Measurements from ENCODE around the gene ANKS6. TPM values are rescaled to one million over a fixed set of nuclear protein-coding genes. Genes with fewer than 3 reads are reported as not detected.

The ANKS6 gene
- total RNA-seq, 2 experiments from 2014 or later: 11.8 to 12.2 TPM

GRCh38 chr9:98738741-98739140, 57.6 kb downstream of the ANKS6 start:
- intact Hi-C loops (cut with DNase I, micrococcal nuclease): no loop called here
- Mint-ChIP-seq H3K36me3 (ENCODE audit: low read depth) (peaks cover 86% of the 10 kb centered on the region), H3K4me1 (ENCODE audit: low read depth) (no peaks in the 10 kb centered on the region), H3K27ac (no peak overlapping the region), H3K4me3 (no peak overlapping the region), H3K9me3 (peaks cover 7% of the 10 kb centered on the region), H3K27me3 (no peaks in the 10 kb centered on the region)
- no peak for TF ChIP-seq CTCF (IDR thresholded peaks at IDR 0.05)
- no peak overlapping the region for H3K4me3 ChIP-seq (ENCODE audit: low read length)
- H3K36me3 ChIP-seq (ENCODE audit: insufficient read depth, low read length): peaks cover 24% of the 10 kb centered on the region
- peaks cover 0 to 3% of the 10 kb centered on the region in 2 experiments for H3K9me3 ChIP-seq (ENCODE audit: control insufficient read depth in 1 of 2, insufficient read depth in 1 of 2, low read length in 2 of 2)
- no peak for DNase-seq
- ChIA-PET POLR2A (no interaction called here), CTCF (no interaction called here)
- H3K4me1 ChIP-seq (ENCODE audit: insufficient read depth, low read length): no peaks in the 10 kb centered on the region
- H3K27ac ChIP-seq (ENCODE audit: low read depth in 1 of 2, low read length in 2 of 2): no peak overlapping the region
- ATAC-seq (ENCODE audit: poor library complexity): no peak
- H3K27me3 ChIP-seq (ENCODE audit: control insufficient read depth in 1 of 2, insufficient read depth in 2 of 2, low read length in 2 of 2): no peaks in the 10 kb centered on the region

- no peak overlapping the region for H3K27ac Mint-ChIP-seq
- no peak for TF ChIP-seq CTCF (IDR thresholded peaks at IDR 0.05)
- ChIA-PET POLR2A (no interaction called here), CTCF (no interaction called here)
- no peaks in the 10 kb centered on the region for H3K27me3 Mint-ChIP-seq
- no peak for ATAC-seq (ENCODE audit: poor library complexity)
- peaks cover 22% of the 10 kb centered on the region for H3K36me3 ChIP-seq (ENCODE audit: insufficient read depth, low read length)
- intact Hi-C loops (cut with DNase I, micrococcal nuclease): no loop called here
- no peaks in the 10 kb centered on the region for H3K4me1 ChIP-seq (ENCODE audit: insufficient read depth, low read length)
- peaks cover 7% of the 10 kb centered on the region for H3K9me3 Mint-ChIP-seq
- H3K27ac ChIP-seq (ENCODE audit: low read depth in 1 of 2, low read length in 2 of 2): no peak overlapping the region
- DNase-seq: no peak
- peaks cover 68% of the 10 kb centered on the region for H3K36me3 Mint-ChIP-seq (ENCODE audit: low read depth)
- no peaks in the 10 kb centered on the region for H3K27me3 ChIP-seq (ENCODE audit: control insufficient read depth in 1 of 2, insufficient read depth in 2 of 2, low read length in 2 of 2)
- H3K4me3 Mint-ChIP-seq: no peak overlapping the region
- H3K9me3 ChIP-seq (ENCODE audit: control insufficient read depth in 1 of 2, insufficient read depth in 1 of 2, low read length in 2 of 2): peaks cover 0 to 3% of the 10 kb centered on the region in 2 experiments
- H3K4me1 Mint-ChIP-seq (ENCODE audit: low read depth): no peaks in the 10 kb centered on the region
- H3K4me3 ChIP-seq (ENCODE audit: low read length): no peak overlapping the region
Measured at GRCh38 chr9:98736226-98736625, 60.1 kb downstream of the ANKS6 start.

GRCh38 chr9:98732801-98733200, 63.6 kb downstream of the ANKS6 start:
- Histone ChIP-seq H3K4me3 (ENCODE audit: low read length) (no peak overlapping the region), H3K27me3 (ENCODE audit: control insufficient read depth in 1 of 2, insufficient read depth in 2 of 2, low read length in 2 of 2) (no peaks in the 10 kb centered on the region), H3K36me3 (ENCODE audit: insufficient read depth, low read length) (peaks cover 20% of the 10 kb centered on the region), H3K27ac (ENCODE audit: low read depth in 1 of 2, low read length in 2 of 2) (no peak overlapping the region), H3K4me1 (ENCODE audit: insufficient read depth, low read length) (no peaks in the 10 kb centered on the region), H3K9me3 (ENCODE audit: control insufficient read depth in 1 of 2, insufficient read depth in 1 of 2, low read length in 2 of 2) (no peaks in the 10 kb centered on the region)
- H3K9me3 Mint-ChIP-seq: no peaks in the 10 kb centered on the region
- DNase-seq (no peak), ATAC-seq (ENCODE audit: poor library complexity) (no peak)
- H3K27me3 Mint-ChIP-seq: no peaks in the 10 kb centered on the region
- ChIA-PET CTCF (no interaction called here), POLR2A (no interaction called here)
- no peak overlapping the region for H3K4me3 Mint-ChIP-seq
- no peaks in the 10 kb centered on the region for H3K4me1 Mint-ChIP-seq (ENCODE audit: low read depth)
- peaks cover 39% of the 10 kb centered on the region for H3K36me3 Mint-ChIP-seq (ENCODE audit: low read depth)
- intact Hi-C loops (cut with DNase I, micrococcal nuclease): no loop called here
- no peak for TF ChIP-seq CTCF (IDR thresholded peaks at IDR 0.05)
- no peak overlapping the region for H3K27ac Mint-ChIP-seq

Data from CD4-positive, alpha-beta T cell (primary cell).